Activated naive CD8-positive, alpha-beta T cell treated with anti-CD3 and anti-CD28 coated beads, Interleukin-2, amount 50 U/mL, for 24 hours (primary cell): Measurements from ENCODE around the gene C3orf38.

Source experiments
- ATAC-seq: fragments of 150-1000 bp; cut with Tn5 transposase; one replicate; pipeline ENCODE4 v1.10.0; 2021
- DNase-seq: peaks from one replicate; pipeline ENCODE4 v3.0.0; 2021
- H3K27ac Mint-ChIP-seq: one replicate; pipeline ENCODE4 v1.8.0; 2021; ENCODE audit warnings: mild to moderate bottlenecking, mixed read lengths
- H3K27me3 Mint-ChIP-seq: one replicate; pipeline ENCODE4 v1.8.0; 2021; ENCODE audit warnings: mixed read lengths
- H3K36me3 Mint-ChIP-seq: one replicate; pipeline ENCODE4 v1.8.0; 2021; ENCODE audit warnings: low read depth, mixed read lengths
- H3K4me1 Mint-ChIP-seq: one replicate; pipeline ENCODE4 v1.8.0; 2021; ENCODE audit warnings: mixed read lengths
- H3K4me3 Mint-ChIP-seq: one replicate; pipeline ENCODE4 v1.8.0; 2021; ENCODE audit warnings: mild to moderate bottlenecking, moderate library complexity, mixed read lengths
- H3K9me3 Mint-ChIP-seq: one replicate; pipeline ENCODE4 v1.8.0; 2021; ENCODE audit warnings: mixed read lengths

C3orf38 gene

GRCh38 chr3:88189361-88189810 lies 39.6 kb downstream of the C3orf38 start:
- Mint-ChIP-seq H3K9me3 (peaks cover 17% of the 10 kb centered on the region), H3K27me3 (no peaks in the 10 kb centered on the region), H3K4me1 (peaks cover 7% of the 10 kb centered on the region), H3K36me3 (no peaks in the 10 kb centered on the region), H3K4me3 (no peak overlapping the region), H3K27ac (peak overlapping the region; percentile 12)
- ATAC-seq (peak; percentile 81), DNase-seq (no peak)

- DNase-seq (no peak), ATAC-seq (no peak)
- H3K9me3 Mint-ChIP-seq: peaks cover 9% of the 10 kb centered on the region
- no peaks in the 10 kb centered on the region for H3K36me3 Mint-ChIP-seq
- no peak overlapping the region for H3K27ac Mint-ChIP-seq
- peaks cover 13% of the 10 kb centered on the region for H3K4me1 Mint-ChIP-seq
- H3K4me3 Mint-ChIP-seq: no peak overlapping the region
- peaks cover 2% of the 10 kb centered on the region for H3K27me3 Mint-ChIP-seq
These were observed 42.2 kb downstream of the C3orf38 start for GRCh38 chr3:88191872-88192409.

GRCh38 chr3:88192631-88193030 lies 42.9 kb downstream of the C3orf38 start:
- Mint-ChIP-seq H3K4me1 (peaks cover 13% of the 10 kb centered on the region), H3K9me3 (peaks cover 9% of the 10 kb centered on the region), H3K4me3 (no peak overlapping the region), H3K27ac (no peak overlapping the region), H3K27me3 (peaks cover 2% of the 10 kb centered on the region), H3K36me3 (no peaks in the 10 kb centered on the region)
- no peak for DNase-seq
- ATAC-seq: no peak

- ATAC-seq (peak; percentile 66), DNase-seq (peak; percentile 32)
- Mint-ChIP-seq H3K36me3 (no peaks in the 10 kb centered on the region), H3K9me3 (no peaks in the 10 kb centered on the region), H3K4me1 (peaks cover 6% of the 10 kb centered on the region), H3K27ac (no peak overlapping the region), H3K4me3 (no peak overlapping the region), H3K27me3 (peaks cover 4% of the 10 kb centered on the region)
These were observed 46.2 kb downstream of the C3orf38 start for GRCh38 chr3:88195951-88196434.

DNA sequence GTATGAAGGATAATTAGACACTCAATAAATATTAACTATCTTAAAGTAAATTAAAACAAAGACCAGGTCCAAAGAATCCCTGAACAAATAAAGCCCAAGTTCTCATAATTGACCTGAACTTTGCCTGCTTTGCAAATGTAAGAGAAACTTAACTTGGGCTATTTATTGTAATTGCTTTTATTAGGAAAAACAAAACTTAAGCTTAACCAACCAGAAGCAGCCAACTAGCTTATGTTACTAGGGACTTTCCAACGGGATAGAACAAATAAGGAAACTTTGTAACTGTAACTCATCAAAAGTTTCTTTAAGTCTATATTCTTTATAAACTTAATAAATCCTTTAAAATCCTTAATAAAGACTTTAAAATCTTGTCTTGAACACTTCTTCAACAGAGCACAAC lies 48.4 kb downstream of the C3orf38 start:
- Mint-ChIP-seq H3K9me3 (no peaks in the 10 kb centered on the region), H3K4me3 (no peak overlapping the region), H3K36me3 (no peaks in the 10 kb centered on the region), H3K27me3 (peaks cover 7% of the 10 kb centered on the region), H3K27ac (no peak overlapping the region), H3K4me1 (peaks cover 6% of the 10 kb centered on the region)
- ATAC-seq (no peak), DNase-seq (no peak)

DNA sequence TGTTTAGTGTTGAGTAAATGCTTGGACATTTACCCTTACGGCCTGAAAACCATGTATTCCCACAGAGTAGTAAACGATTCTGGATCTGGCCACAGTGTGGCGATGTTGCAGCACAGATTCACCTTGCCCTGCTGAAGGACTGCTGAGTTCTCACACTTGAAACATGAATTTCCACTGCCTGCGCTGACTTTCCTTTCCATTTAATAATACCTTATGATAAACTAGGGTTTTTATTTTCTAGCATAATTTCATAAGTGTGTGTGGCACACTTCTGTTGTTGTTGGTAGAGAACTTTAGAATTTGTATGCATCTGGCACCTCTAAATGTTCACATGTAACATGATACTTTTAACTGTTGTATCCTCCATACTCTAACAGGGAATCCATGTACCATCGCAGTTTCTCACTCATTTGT lies 53.9 kb downstream of the C3orf38 start:
- no peaks in the 10 kb centered on the region for H3K36me3 Mint-ChIP-seq
- no peak overlapping the region for H3K4me3 Mint-ChIP-seq
- peak; percentile 66 for DNase-seq
- peak; percentile 63 for ATAC-seq
- no peaks in the 10 kb centered on the region for H3K9me3 Mint-ChIP-seq
- H3K4me1 Mint-ChIP-seq: no peaks in the 10 kb centered on the region
- peaks cover 5% of the 10 kb centered on the region for H3K27me3 Mint-ChIP-seq
- H3K27ac Mint-ChIP-seq: no peak overlapping the region
